A549 treated with DMSO at 1 μM for 4 hours (cell line): Measurements from ENCODE around the gene KERA. TPM values are rescaled to one million over a fixed set of nuclear protein-coding genes. Genes with fewer than 3 reads are reported as not detected.

Experiments used
- total RNA-seq: library from RNA; stranded (reverse); fragments of 200-300 nt; extraction: Qiagen RNA extraction; gene quantifications from 5 replicates; pipeline ENCODE4 v1.2.3, GENCODE V29; 2022; ENCODE audit warnings: low read depth

Gene KERA, protein sequence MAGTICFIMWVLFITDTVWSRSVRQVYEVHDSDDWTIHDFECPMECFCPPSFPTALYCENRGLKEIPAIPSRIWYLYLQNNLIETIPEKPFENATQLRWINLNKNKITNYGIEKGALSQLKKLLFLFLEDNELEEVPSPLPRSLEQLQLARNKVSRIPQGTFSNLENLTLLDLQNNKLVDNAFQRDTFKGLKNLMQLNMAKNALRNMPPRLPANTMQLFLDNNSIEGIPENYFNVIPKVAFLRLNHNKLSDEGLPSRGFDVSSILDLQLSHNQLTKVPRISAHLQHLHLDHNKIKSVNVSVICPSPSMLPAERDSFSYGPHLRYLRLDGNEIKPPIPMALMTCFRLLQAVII
- total RNA-seq: not detected in 5 replicates

DNA sequence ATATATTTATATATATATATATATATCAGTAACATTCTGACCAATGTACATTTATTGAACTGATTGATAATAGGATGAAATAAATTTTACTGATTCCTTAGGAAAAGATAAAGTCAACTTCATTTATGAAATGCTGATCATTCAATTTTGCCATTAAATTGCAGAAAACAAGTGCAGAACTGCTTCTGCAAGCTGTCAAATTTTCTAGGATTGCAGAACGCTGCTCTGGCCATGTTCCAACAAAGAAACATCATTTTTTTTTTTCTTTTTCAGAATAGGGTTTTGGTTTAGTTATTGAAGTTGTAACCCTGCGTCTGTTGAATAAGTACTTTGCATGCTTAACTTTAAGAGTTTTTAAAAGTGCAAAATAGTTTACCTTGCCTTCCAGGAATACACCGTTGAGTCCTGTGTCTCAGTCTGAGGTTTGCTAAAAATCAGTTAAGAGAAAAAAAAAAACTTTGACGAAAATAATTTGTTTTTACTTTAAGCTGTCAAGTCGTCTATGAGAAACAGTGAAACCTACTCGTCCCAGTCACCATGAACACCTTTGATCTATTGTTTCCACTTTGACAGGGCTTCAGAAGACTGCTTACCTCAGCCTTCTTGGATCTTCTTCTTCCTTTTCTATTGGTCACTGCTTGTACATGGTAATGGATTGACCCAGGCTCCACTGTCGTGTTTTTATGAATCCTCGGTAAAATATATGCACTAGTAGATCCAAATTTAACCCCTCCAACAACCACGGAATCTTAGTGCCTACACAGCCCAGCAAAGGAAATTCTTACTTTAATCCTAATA lies at the start of gene KERA:
TSS of gene KERA (minus strand) at position 657 of the 798 bp plus-strand sequence. CDS start 1,743 bp downstream, outside the sequence.

DNA sequence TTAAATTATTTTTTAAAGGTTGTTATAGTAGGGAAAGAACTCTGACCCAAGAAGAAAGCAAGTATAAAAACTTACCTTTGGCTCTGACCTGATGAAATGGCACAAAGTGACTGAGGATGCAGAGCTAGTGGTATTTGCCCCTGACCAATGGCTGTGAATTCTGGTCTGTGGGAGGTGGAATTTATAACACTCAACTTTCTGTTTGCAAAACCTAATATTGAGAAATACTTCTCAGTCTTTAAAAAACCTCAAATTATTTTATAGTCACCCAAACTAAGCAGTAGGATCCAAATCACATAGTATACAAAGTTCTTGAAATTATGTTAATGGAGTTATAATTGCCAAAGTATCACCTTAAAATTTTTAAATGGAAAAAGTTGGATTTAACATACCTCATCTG lies 53.0 kb downstream of the KERA start, which contains the start of gene EPYC:
TSS of gene EPYC (minus strand) at position 101 of the 400 bp plus-strand sequence. CDS start 2,407 bp downstream, outside the sequence.

Other genes with a start within 250 kb of the KERA start
- not detected in 5 replicates for gene CCER1, start 102.8 kb downstream of the KERA start, total RNA-seq
- gene EPYC, start 53.1 kb downstream of the KERA start, total RNA-seq: not detected in 5 replicates
- 0.13 to 0.46 TPM (median 0.19 TPM) in 5 replicates for gene LUM, start 53.5 kb upstream of the KERA start, total RNA-seq
- gene DCN, start 124.8 kb upstream of the KERA start, total RNA-seq: not detected in 5 replicates